Measurements from ENCODE around the gene ERBB4.

Gene ERBB4

DNA sequence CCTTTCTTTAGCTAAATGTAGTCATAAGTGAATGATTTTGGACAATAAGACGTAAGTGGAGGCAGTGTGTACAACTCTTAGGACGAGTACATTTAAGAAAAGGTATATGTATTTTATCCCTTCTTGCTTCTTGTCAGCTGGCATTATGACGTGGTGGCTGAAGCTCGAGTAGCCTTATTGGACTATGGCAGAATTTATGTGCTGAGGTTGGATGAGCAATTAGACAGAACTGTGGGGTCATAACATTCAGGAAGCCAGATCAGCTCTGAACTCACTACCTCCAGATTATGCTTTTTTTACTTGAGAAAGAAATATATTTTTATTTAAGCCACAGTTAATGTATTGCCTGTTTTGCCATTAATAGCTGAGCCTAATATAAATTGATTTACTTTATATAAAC, 661.5 kb downstream of the ERBB4 start:
- no peak for DNase-seq

DNA sequence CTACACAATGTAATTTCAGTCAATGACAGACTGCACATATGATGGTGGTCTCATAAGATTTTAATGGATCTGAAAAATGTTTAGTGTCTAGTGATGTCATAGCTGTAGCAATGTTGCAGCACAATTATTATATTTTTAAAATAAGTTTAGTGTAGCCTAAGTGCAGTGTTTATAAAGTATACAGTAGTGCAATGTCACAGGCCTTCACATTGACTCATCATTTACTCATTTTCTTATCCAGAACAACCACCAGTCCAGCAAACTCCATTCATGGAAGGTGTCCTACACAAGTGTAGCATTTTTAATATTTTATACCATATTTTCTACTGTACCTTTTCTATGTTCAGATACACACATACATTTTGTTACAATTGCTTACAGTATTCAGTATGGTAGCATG, 663.1 kb downstream of the ERBB4 start:
- DNase-seq: no peak

GRCh38 chr2:211868996-211869533, 669.5 kb downstream of the ERBB4 start:
- no peak for DNase-seq

GRCh38 chr2:211867845-211868451, 670.7 kb downstream of the ERBB4 start:
- DNase-seq: no peak

DNA sequence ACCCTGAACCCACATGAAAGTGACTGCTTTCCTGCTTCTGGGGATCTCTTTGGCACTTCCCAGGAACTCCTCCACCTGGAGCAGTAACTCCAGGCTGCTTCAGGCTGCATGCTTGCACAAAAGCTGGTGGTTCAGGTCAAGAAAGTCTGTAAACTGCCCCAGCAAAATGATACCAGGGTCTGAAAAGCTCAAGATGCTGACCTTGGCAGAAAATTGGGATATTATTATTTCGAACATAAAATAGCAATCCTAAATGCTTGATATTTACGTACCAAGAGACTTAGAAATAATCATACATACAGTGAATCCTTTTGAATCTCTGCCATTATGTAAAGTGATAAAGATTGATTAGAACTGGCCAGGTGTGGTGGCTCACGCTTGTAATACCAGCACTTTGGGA, 674.3 kb downstream of the ERBB4 start:
- no peak for DNase-seq

DNA sequence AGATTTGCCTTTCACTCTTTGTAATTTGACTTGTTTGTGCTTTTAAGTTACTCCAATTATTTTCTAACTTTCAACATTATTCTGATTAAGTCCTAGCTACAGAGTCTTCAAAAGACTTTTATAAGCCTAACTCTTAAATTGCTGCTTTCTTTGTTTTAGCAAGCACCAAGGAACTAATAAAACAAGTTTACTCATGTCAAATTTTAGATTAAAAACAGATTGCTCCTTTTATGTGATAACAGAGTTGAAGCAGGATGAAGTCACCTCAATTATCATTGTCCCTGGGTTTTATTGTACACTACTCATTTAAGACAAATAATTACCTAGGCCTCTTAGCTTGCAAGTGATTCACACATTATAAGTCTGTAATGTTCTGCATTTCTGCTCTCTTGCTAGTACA, 678.4 kb downstream of the ERBB4 start:
- DNase-seq: no peak

DNA sequence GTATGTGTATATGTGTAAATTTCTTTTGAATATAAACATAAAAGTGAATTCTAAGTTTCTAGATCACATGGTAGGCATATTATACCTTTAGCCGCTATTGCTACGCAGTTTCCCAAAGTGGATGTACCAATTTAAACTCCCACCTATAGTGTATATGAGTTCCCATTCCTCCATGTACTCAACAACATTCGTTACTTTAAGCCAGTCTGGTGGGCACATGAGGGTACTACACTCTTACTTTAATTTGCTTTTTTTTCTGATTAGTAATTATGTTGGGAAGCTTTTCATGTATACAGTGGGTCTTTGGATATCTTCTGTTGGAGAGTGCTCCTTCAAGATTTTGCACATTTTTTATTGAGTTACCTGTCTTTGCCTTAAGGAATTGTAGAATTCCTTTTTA, 683.8 kb downstream of the ERBB4 start:
- no peak for DNase-seq

DNA sequence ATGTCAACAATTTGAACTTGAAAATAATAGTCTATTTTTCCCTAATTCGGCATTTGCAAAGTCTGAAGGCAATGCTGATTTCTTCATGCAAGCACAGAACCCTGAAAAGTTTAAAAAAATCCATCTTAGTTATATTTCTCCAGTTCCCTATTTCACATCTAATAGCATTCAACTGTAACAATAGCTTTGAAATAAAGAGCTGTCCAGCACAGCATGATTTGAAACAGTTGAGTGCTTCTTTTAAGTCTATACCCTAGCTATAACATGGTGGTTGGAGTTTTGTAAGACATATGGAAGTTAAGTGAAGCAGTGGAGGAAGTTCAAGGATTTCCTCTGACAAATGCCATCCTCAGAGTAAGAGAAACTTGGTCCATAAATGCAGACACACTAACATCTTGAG, 691.9 kb downstream of the ERBB4 start:
- DNase-seq: no peak

- DNase-seq: no peak
Observed at GRCh38 chr2:211846036-211846400, 692.6 kb downstream of the ERBB4 start.

- no peak for DNase-seq
Observed at GRCh38 chr2:211845338-211846035, 693.1 kb downstream of the ERBB4 start.

- DNase-seq: no peak
Observed at GRCh38 chr2:211837706-211838105, 700.9 kb downstream of the ERBB4 start.

DNA sequence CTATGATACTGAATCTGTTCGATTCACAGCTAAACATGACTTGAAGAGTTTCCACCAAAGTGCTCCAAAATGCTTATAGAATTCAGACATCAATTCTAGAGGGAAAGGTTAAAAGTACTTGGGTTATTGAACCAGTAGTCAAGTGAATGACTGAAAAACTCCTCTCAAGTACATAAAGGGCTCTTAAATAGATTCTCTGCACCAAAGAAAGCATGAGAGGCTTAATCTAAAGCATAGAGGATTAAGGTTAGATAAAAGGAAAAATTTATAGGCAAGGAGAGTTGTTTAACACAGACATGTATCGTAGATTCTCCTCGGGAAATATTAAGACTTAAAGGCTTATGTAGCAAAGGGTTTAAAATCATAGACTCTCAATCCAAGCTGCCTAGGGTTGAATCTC, 701.4 kb downstream of the ERBB4 start:
- no peak for DNase-seq

DNA sequence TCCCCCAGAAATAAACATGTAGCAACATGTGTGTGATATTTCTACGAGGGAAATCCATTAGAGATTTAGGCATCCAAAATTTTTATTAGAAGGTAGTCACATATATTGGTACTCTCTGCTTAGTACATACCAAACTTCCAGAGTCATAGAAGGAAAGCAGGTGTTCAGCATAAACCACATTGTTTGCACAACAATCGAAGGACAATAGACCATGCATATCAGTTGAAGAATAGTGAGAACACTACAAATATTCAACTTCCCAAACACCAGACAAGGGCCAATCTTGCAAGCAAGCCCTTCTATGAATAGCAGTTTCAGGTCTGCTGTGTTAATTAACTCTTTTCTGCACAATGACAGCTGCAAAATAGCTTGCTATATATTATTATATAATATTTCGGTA, 702.2 kb downstream of the ERBB4 start:
- no peak for DNase-seq

- DNase-seq: no peak
Observed at GRCh38 chr2:211835695-211836094, 702.9 kb downstream of the ERBB4 start.

GRCh38 chr2:211833582-211834279, 704.9 kb downstream of the ERBB4 start:
- DNase-seq: no peak

GRCh38 chr2:211829725-211830124, 708.9 kb downstream of the ERBB4 start:
- DNase-seq: no peak

DNA sequence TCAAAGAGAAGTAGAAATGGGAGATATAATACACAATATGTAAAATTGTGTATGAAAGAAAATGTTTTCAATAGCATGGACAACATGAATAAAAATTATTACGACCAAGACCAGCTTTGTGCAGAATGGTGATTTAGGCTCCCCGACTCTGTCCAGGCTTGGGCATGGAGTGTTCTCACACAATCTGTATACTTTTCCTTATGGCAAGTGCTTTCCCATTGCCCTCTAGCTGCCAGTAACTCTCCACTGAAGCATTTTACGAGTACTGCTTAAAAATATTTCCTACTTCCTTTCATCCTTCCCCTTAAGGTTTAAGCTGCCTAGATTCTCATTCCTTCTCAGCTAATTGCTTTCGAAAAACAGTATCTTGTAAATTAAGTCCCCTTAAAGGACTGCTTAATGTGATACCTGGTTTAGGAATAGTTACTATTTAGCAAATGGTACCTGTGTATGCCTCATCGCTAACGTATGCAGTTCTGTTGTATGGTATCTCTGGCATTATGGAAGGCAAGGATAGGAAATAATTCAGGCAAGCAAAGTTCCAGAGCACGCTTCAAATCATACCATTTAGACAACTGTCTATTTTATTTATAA, 714.6 kb downstream of the ERBB4 start:
- DNase-seq: no peak

- DNase-seq: no peak
Observed at GRCh38 chr2:211822686-211823335, 715.8 kb downstream of the ERBB4 start.

GRCh38 chr2:211816754-211817153, 721.8 kb downstream of the ERBB4 start:
- DNase-seq: no peak

- DNase-seq: no peak
Observed at GRCh38 chr2:211812587-211812986, 726.0 kb downstream of the ERBB4 start.

DNA sequence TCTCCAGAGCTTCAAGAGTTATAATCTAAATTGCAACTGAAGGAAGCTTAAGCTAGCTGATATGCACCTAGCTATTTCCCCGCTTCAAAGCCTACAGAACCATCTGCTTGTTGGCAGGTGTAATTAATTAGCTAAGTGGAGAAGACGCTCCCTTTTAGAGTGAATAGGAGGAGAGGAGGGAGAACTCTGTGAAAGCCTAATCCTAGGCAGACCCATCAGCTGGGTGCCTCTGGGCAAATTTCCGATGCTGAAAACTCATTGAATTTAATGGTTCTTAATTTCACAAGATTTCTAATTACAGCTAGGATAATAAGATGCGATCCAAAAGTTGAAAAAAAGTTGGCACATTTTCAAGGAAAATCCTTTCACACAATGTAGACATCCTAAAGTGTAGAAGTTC, 735.9 kb downstream of the ERBB4 start:
- no peak for DNase-seq

GRCh38 chr2:211800001-211800400, 738.6 kb downstream of the ERBB4 start:
- no peak for DNase-seq

GRCh38 chr2:211798868-211799267, 739.7 kb downstream of the ERBB4 start:
- no peak for DNase-seq

Measured in T-helper 9 cell (primary cell).